Colonic mucosa (tissue), 4 donors: ENCODE measurements around the gene ABCA2. TPM values are rescaled to one million over a fixed set of nuclear protein-coding genes. Genes with fewer than 3 reads are reported as not detected.

Source experiments
- DNase-seq: peaks from one replicate; pipeline ENCODE4 v3.0.0-alpha.2; 2020
- H3K27ac ChIP-seq: fragments of 200-600 bp; one replicate; pipeline ENCODE4 v1.8.0; 2021
- H3K27me3 ChIP-seq: fragments of 200-600 bp; one replicate; pipeline ENCODE4 v1.8.0; 2021
- H3K36me3 ChIP-seq: fragments of 200-600 bp; one replicate; pipeline ENCODE4 v1.8.0; 2021
- H3K4me1 ChIP-seq: fragments of 200-600 bp; one replicate; pipeline ENCODE4 v1.8.0; 2021; ENCODE audit warnings: mild to moderate bottlenecking
- H3K4me3 ChIP-seq: fragments of 200-600 bp; one replicate; pipeline ENCODE4 v1.8.0; 2021
- H3K9ac ChIP-seq, 2 donors: one replicate each; pipeline ENCODE4 v1.7.0; 2013; ENCODE audit warnings: control low read depth in 2 of 2, low read depth in 2 of 2, low read length in 2 of 2
- H3K9me3 ChIP-seq: fragments of 200-600 bp; one replicate; pipeline ENCODE4 v1.8.0; 2021
- intact Hi-C: fragments of 100-400 bp; cut with DNase I; formaldehyde crosslinking; loops from one replicate; pipeline ENCODE4 v1.14.1; 2022
- total RNA-seq, 2 donors: library from RNA; stranded (reverse); fragmentation: NEBNext Ultra II Directional in 1 of 2; extraction: Animal tissue kit (Norgen Biotek cat#: 25700) in 1 of 2; gene quantifications; one replicate each; pipeline ENCODE4 v1.2.1, GENCODE V29; 2021
- TF ChIP-seq, protein P1 (sequence below): fragments of 200-600 bp; IDR thresholded peaks from one replicate; pipeline ENCODE4 v1.8.0; 2022; ENCODE audit warnings: antibody characterized with exemption, mild to moderate bottlenecking
- donor health status: healthy.
- donor health status: DM: no; HTN: no; CAD: no.
- donor health status: DM: no; HTN: no; CAD: no.

The ABCA2 gene
- total RNA-seq, 2 donors from 2014 or later = 22.4 to 47.5 TPM

GRCh38 chr9:136982232-136983051, 45.6 kb downstream of the ABCA2 start, which contains the start of gene LCNL1:
TSS of gene LCNL1 (plus strand) at chr9:136982993. CDS start at chr9:136983587, 594 bp downstream.
- TF ChIP-seq, protein P1, sequence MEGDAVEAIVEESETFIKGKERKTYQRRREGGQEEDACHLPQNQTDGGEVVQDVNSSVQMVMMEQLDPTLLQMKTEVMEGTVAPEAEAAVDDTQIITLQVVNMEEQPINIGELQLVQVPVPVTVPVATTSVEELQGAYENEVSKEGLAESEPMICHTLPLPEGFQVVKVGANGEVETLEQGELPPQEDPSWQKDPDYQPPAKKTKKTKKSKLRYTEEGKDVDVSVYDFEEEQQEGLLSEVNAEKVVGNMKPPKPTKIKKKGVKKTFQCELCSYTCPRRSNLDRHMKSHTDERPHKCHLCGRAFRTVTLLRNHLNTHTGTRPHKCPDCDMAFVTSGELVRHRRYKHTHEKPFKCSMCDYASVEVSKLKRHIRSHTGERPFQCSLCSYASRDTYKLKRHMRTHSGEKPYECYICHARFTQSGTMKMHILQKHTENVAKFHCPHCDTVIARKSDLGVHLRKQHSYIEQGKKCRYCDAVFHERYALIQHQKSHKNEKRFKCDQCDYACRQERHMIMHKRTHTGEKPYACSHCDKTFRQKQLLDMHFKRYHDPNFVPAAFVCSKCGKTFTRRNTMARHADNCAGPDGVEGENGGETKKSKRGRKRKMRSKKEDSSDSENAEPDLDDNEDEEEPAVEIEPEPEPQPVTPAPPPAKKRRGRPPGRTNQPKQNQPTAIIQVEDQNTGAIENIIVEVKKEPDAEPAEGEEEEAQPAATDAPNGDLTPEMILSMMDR = no peak
- no peak for DNase-seq
- Histone ChIP-seq H3K4me1 (peaks cover 4% of the 10 kb centered on the region), H3K27me3 (peaks cover 25% of the 10 kb centered on the region), H3K36me3 (no peaks in the 10 kb centered on the region), H3K9me3 (no peaks in the 10 kb centered on the region), H3K4me3 (no peak within 1 kb of the TSS), H3K9ac (no peak within 1 kb of the TSS), H3K27ac (no peak within 1 kb of the TSS)
- intact Hi-C loops = no loop called here

DNA sequence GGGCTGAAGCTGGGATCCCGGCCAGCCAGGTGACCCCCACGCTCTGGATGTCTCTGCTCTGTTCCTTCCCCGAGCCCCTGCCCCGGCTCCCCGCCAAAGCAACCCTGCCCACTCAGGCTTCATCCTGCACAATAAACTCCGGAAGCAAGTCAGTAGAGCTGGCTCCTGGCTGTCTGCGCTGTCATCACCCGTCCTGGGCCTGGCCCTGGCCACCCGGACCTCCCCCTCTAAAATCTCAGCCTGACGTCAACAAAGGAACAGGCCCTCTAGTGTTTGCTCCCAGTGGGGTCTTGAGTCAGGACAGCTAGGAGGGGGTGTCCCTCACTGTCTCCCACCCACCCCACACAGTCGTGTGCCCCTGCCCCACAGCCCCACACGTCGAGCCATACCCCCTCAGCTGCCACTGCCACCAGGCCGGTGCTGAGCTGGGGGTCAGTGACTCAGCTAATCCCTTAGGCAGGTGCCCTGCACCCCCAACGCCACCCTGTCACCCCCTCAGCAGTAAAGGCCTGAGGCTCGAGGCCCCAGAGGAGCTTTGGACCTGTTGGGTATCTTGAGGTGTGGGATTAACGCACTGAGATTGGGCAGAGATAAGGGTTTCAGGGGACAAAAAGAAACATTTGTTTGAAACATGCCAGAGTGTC, 46.3 kb downstream of the ABCA2 start:
- no peaks in the 10 kb centered on the region for H3K9me3 ChIP-seq
- no peak overlapping the region for H3K9ac ChIP-seq
- TF ChIP-seq, protein P1 = no peak
- no peak overlapping the region for H3K4me3 ChIP-seq
- DNase-seq = no peak
- intact Hi-C loops = no loop called here
- H3K36me3 ChIP-seq = no peaks in the 10 kb centered on the region
- no peak overlapping the region for H3K27ac ChIP-seq
- H3K27me3 ChIP-seq = peaks cover 25% of the 10 kb centered on the region
- H3K4me1 ChIP-seq = peaks cover 4% of the 10 kb centered on the region

GRCh38 chr9:136980669-136981478, 47.2 kb downstream of the ABCA2 start:
- no peaks in the 10 kb centered on the region for H3K9me3 ChIP-seq
- TF ChIP-seq, protein P1 = no peak
- no peak overlapping the region for H3K9ac ChIP-seq
- H3K4me1 ChIP-seq = peaks cover 4% of the 10 kb centered on the region
- no peak overlapping the region for H3K27ac ChIP-seq
- H3K36me3 ChIP-seq = no peaks in the 10 kb centered on the region
- no peak for DNase-seq
- no peak overlapping the region for H3K4me3 ChIP-seq
- intact Hi-C loops = no loop called here
- peaks cover 20% of the 10 kb centered on the region for H3K27me3 ChIP-seq

- Histone ChIP-seq H3K27ac (no peak overlapping the region), H3K9ac (no peak overlapping the region), H3K9me3 (no peaks in the 10 kb centered on the region), H3K36me3 (no peaks in the 10 kb centered on the region), H3K4me1 (peaks cover 4% of the 10 kb centered on the region), H3K4me3 (no peak overlapping the region), H3K27me3 (peaks cover 11% of the 10 kb centered on the region)
- intact Hi-C loops = no loop called here
- no peak for DNase-seq
- TF ChIP-seq, protein P1 = no peak
Measured at GRCh38 chr9:136979769-136980587, 48.1 kb downstream of the ABCA2 start.
